OCI-LY7 (cell line): ENCODE results near the gene KLF3. TPM values are rescaled to one million over a fixed set of nuclear protein-coding genes. Genes with fewer than 3 reads are reported as not detected.

Source experiments
- BruUV-seq: library from RNA; stranded (reverse); fragments of 400-500 nt; replicated peaks from 2 replicates; lab custom pipeline; 2021; lab: Mats Ljungman, UMichigan
- CTCF ChIA-PET: fragments of 300-600 bp; sonication (Branson Sonifier 250); formaldehyde crosslinking; loops from one replicate; lab custom pipeline; 2022; ENCODE audit warnings: antibody characterized with exemption; ENCODE audit not compliant: unreplicated experiment; lab: Charles Lee
- POLR2A ChIA-PET: fragments of 300-600 bp; sonication (Branson Sonifier 250); formaldehyde crosslinking; loops from one replicate; lab custom pipeline; 2022; ENCODE audit warnings: antibody characterized with exemption; lab: Charles Lee
- DNase-seq: peaks from one replicate; pipeline ENCODE4 v3.0.0-alpha.2; 2015; ENCODE audit warnings: low spot score
- H2AFZ ChIP-seq: fragments of 200-600 bp; sonication (generic), shearing (Covaris generic); 2 replicates; pipeline ENCODE4 v1.6.1; 2014; ENCODE audit warnings: mild to moderate bottlenecking, antibody characterized with exemption, low read length, moderate library complexity
- H3K27ac ChIP-seq: fragments of 200-600 bp; sonication (generic); 2 replicates; pipeline ENCODE4 v1.5.1; 2014; ENCODE audit warnings: mixed run types, low read depth, mild to moderate bottlenecking, moderate library complexity, low read length, inconsistent platforms; ENCODE audit not compliant: poor library complexity, severe bottlenecking
- H3K36me3 ChIP-seq: fragments of 200-600 bp; sonication (generic); 2 replicates; pipeline ENCODE4 v1.6.1; 2014; ENCODE audit warnings: mild to moderate bottlenecking, antibody characterized with exemption, low read length, moderate library complexity, mixed read lengths; ENCODE audit not compliant: insufficient read depth
- H3K4me1 ChIP-seq: fragments of 200-600 bp; sonication (generic); 2 replicates; pipeline ENCODE4 v1.5.1; 2014; ENCODE audit warnings: mild to moderate bottlenecking, low read length; ENCODE audit not compliant: insufficient read depth, poor library complexity, severe bottlenecking
- H3K4me2 ChIP-seq: fragments of 200-600 bp; sonication (generic); 2 replicates; pipeline ENCODE4 v1.6.1; 2014; ENCODE audit warnings: mild to moderate bottlenecking, low read length
- H3K4me3 ChIP-seq: fragments of 200-600 bp; sonication (generic); 2 replicates; pipeline ENCODE4 v1.5.1; 2014; ENCODE audit warnings: mild to moderate bottlenecking, low read depth, low read length; ENCODE audit not compliant: poor library complexity, severe bottlenecking
- H3K79me2 ChIP-seq: fragments of 200-600 bp; sonication (generic); 2 replicates; pipeline ENCODE4 v1.6.1; 2016; ENCODE audit warnings: low read depth, mild to moderate bottlenecking, low read length, moderate library complexity, mixed read lengths; ENCODE audit not compliant: insufficient read depth
- H3K9me2 ChIP-seq: fragments of 200-600 bp; sonication (generic); 2 replicates; pipeline ENCODE4 v1.6.1; 2016; ENCODE audit warnings: mild to moderate bottlenecking, low read length, mixed read lengths; ENCODE audit not compliant: insufficient read depth
- H3K9me3 ChIP-seq: fragments of 200-600 bp; sonication (generic); 2 replicates; pipeline ENCODE4 v1.6.1; 2014; ENCODE audit warnings: mild to moderate bottlenecking, mixed run types, low read length, mixed read lengths
- H4K20me1 ChIP-seq: fragments of 200-600 bp; sonication (generic); 2 replicates; pipeline ENCODE4 v1.6.1; 2014; ENCODE audit warnings: mild to moderate bottlenecking, antibody characterized with exemption, low read length, moderate library complexity, mixed read lengths; ENCODE audit not compliant: insufficient read depth
- CTCF ChIP-seq: fragments of 200-600 bp; sonication (generic); conservative IDR thresholded peaks from 2 replicates; pipeline ENCODE4 v1.5.1; 2014; ENCODE audit warnings: mild to moderate bottlenecking, antibody characterized with exemption, low read length, moderate library complexity, mixed read lengths
- EZH2phosphoT487 ChIP-seq: fragments of 200-600 bp; sonication (generic); IDR thresholded peaks from 2 replicates; pipeline ENCODE4 v1.6.1; 2018; ENCODE audit warnings: low read depth, borderline replicate concordance, mild to moderate bottlenecking, mixed run types, antibody characterized with exemption, low read length, moderate library complexity, mixed read lengths
- intact Hi-C: fragments of 100-400 bp; cut with micrococcal nuclease; formaldehyde crosslinking; loops from one replicate; pipeline ENCODE4 v1.10.0; 2022; ENCODE audit not compliant: unreplicated experiment
- total RNA-seq, 2 experiments: library from RNA; depleted of rRNA in 1 of 2; stranded (reverse); fragments of >200 nt in 1 of 2; shearing (Covaris generic) in 1 of 2; gene quantifications; 2 replicates each; pipeline ENCODE4 v1.2.3, GENCODE V29; 2014 to 2022

KLF3 gene
- total RNA-seq, 2 experiments from 2014 or later: 0.09 to 0.23 TPM

GRCh38 chr4:38641811-38642210 lies 22.2 kb upstream of the KLF3 start:
- Histone ChIP-seq H3K9me2 (no peaks in the 10 kb centered on the region), H3K4me2 (no peak overlapping the region), H4K20me1 (no peaks in the 10 kb centered on the region), H3K79me2 (no peaks in the 10 kb centered on the region), H3K4me3 (no peak overlapping the region), H3K9me3 (no peaks in the 10 kb centered on the region), H3K36me3 (no peaks in the 10 kb centered on the region), H2AFZ (no peak overlapping the region), H3K27ac (no peak overlapping the region), H3K4me1 (no peaks in the 10 kb centered on the region)
- POLR2A ChIA-PET: interaction anchor here (0.6 kb wide), 1 partner anchor 400 kb away, joined by 3 read pairs; no protein-coding TSS in a partner anchor
- CTCF ChIA-PET: no interaction called here
- intact Hi-C loops: no loop called here
- no peak for DNase-seq
- TF ChIP-seq CTCF: no peak
- no peak for TF ChIP-seq EZH2phosphoT487
- no TSS peak for BruUV-seq

- TF ChIP-seq CTCF: no peak
- TF ChIP-seq EZH2phosphoT487: no peak
- Histone ChIP-seq H3K9me3 (no peaks in the 10 kb centered on the region), H4K20me1 (no peaks in the 10 kb centered on the region), H3K9me2 (no peaks in the 10 kb centered on the region), H3K4me1 (no peaks in the 10 kb centered on the region), H3K79me2 (no peaks in the 10 kb centered on the region), H3K27ac (no peak overlapping the region), H3K4me2 (no peak overlapping the region), H3K4me3 (no peak overlapping the region), H3K36me3 (no peaks in the 10 kb centered on the region), H2AFZ (no peak overlapping the region)
- POLR2A ChIA-PET: interaction anchor here (0.5 to 0.7 kb wide), 3 partner anchors 24 to 543 kb away, joined by 3 to 8 read pairs (median 4); no protein-coding TSS in a partner anchor
- no peak for DNase-seq
- CTCF ChIA-PET: no interaction called here
- BruUV-seq: no TSS peak
- intact Hi-C loops: no loop called here
These were observed 19.8 kb upstream of the KLF3 start for GRCh38 chr4:38644201-38644600.

- H3K4me2 ChIP-seq: no peak overlapping the region
- H4K20me1 ChIP-seq: no peaks in the 10 kb centered on the region
- DNase-seq: no peak
- H2AFZ ChIP-seq: no peak overlapping the region
- ChIA-PET CTCF (no interaction called here), POLR2A (interaction anchor here (0.7 kb wide), 1 partner anchor 298 kb away, joined by 3 read pairs; no protein-coding TSS in a partner anchor)
- intact Hi-C loops: no loop called here
- H3K4me1 ChIP-seq: no peaks in the 10 kb centered on the region
- no peaks in the 10 kb centered on the region for H3K36me3 ChIP-seq
- no TSS peak for BruUV-seq
- no peaks in the 10 kb centered on the region for H3K9me3 ChIP-seq
- H3K9me2 ChIP-seq: no peaks in the 10 kb centered on the region
- H3K27ac ChIP-seq: no peak overlapping the region
- TF ChIP-seq EZH2phosphoT487: no peak
- TF ChIP-seq CTCF: no peak
- H3K4me3 ChIP-seq: no peak overlapping the region
- H3K79me2 ChIP-seq: no peaks in the 10 kb centered on the region
These were observed 16.7 kb upstream of the KLF3 start for GRCh38 chr4:38647101-38647819.
